ENCODE results near the gene NEGR1.

NEGR1 gene

GRCh38 chr1:71532343-71532742 is 750.0 kb downstream of the NEGR1 start:
- DNase-seq, result no peak

GRCh38 chr1:71526824-71527223 is 755.5 kb downstream of the NEGR1 start:
- no peak for DNase-seq

GRCh38 chr1:71522721-71523120 is 759.6 kb downstream of the NEGR1 start:
- no peak for DNase-seq

- no peak for DNase-seq
These were observed 760.6 kb downstream of the NEGR1 start for GRCh38 chr1:71521655-71522264.

DNA sequence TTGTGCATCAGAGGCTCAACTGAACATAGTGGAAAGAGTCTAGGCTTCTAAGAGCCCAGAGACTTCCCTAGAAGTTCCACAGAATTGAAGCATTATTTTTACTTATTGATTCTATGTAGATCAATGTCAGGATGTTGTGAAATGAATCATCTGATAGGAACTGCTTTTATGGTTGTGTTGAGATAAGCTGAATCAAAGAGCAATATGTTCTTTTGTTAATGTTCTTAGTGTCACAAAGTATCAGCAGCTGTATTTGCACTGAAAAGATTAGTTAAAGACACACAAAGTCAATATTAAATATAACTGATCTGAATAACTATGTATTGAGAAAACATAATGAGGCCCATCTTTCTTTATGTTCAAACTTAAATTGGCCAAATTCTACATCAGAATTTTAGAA is 770.8 kb downstream of the NEGR1 start:
- DNase-seq, result no peak

DNA sequence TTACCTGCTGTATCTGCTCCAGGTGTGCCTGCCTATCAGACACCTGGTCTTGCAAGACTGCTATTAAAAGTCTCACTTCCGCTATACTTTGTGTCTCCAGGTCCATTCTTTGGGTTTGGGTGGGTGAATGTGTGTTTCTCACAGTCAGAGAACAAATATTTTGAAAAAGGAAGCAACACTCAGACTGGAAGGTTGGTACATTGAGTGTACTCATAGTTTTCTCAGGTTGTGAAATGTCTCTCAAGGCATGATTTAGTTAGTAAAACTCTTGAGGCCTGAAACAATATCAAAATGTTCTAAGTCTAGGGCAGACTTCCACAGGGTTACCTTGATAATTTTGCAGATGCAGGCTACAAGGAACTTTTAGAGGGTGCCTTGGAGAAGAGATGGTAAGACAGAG is 771.6 kb downstream of the NEGR1 start:
- DNase-seq, result no peak

DNA sequence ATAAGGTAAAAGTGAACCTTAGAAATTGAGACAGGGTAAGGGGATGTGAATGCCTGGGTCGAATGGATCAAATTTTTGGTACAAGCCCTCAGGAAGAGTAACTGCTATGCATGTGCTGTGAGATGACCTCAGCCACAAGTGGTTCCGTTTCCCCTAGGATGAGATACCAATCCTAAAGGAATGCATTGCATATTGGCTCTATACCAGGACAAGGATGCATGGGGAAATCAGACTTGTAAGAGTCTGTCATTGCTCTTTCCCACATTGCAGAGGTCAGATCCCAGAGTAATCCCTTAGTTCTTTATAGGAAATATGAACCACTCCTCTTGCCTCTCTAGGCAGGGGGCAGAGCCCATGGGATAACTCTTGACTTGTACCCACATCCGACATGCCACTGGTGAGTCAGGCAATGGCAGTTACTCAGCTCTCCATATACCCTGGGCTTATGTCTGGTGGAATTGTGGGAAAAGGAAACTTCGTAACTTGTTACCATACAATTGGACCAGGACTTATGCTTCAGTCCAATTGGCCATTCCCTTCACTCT is 773.2 kb downstream of the NEGR1 start:
- no peak for DNase-seq

GRCh38 chr1:71502006-71502405 is 780.3 kb downstream of the NEGR1 start:
- DNase-seq, result no peak

DNA sequence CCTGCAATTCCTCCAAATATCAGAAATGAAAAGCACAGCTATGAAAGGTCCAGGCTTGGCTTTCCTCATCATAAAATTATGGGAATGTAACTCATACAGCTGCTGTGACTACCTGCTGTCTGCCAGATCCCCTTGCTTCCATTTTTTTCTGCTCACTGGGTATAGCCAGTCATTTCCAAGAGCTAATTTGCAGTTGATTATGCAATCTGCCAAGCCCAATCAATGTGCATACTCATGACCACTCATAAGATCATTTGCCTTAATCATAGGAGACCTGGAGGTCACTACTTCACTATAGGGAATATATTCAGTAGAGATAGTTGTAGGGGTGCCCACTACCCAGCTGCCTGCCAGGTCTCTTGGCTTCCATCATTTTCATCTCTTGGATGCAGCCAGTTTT is 783.8 kb downstream of the NEGR1 start:
- no peak for DNase-seq

GRCh38 chr1:71494163-71494562 is 788.2 kb downstream of the NEGR1 start:
- no peak for DNase-seq

- no peak for DNase-seq
These were observed 789.9 kb downstream of the NEGR1 start for GRCh38 chr1:71492298-71493041.

DNA sequence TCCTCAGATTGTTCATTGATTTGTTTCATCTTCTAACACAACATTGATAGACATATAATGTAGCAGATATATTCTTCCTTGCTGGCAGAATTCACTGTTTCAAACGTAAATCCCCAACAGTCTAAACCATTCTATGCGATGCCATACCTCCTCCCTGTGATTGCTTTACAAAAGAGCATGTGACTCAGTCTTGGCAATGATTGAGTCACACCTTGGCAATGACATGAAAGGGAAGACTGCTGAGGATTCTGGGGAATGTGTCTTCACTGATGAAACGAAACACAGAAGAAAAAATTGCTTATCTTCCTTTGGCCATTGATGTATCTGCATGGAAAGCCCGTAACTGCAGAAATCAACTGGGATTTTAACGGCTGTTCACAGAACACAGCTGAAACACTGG is 791.9 kb downstream of the NEGR1 start:
- DNase-seq, result no peak

DNA sequence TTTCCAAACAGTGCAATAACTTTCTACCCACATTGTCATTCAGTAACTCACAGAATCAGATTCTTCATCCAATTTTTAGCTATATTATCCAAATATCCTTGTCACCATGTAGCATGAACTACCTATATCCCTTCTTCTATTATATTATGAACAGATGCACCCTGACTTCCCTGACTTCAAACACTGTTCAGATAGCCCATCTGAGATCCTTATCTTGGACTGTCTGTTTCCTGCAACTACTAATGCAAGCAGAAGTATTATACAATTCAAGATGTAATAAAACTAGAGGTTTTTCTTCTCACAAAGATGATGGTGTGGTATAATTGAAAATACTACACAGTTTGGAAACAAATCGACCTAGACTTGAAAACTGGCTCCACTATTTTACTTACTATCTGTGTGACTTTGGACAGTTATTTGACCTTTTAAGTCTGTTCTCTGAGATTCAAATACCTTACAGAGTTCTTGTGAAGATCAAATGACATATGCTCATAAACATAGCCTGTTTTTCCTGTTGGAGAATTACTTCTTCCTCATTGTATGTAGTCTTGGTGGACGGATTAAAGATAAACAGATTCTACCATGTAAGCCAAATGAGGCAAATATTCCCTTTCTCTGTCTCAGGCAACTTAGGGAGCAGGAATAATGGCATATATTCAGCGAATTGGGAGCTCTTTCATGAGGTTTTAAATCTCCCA is 793.6 kb downstream of the NEGR1 start:
- DNase-seq, result no peak

DNA sequence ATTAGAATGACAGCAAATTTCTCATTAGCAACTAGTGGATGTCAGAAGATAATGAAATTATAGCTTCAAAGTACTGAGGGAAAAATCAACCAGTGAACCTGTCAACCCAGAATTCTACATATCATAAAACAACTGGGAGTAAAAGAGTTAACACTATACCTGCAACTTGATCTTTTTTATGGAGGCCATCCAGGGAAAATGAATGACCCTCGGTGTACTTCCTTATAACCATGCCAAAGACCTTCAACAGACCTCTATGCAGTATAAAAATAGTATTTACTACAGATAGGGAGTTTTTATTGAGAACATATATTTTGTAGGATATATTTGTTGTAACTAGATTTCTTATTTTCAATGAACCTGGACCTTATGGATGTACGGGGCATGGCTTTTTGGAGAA is 809.0 kb downstream of the NEGR1 start:
- no peak for DNase-seq

GRCh38 chr1:71465093-71465492 is 817.2 kb downstream of the NEGR1 start:
- no peak for DNase-seq

DNA sequence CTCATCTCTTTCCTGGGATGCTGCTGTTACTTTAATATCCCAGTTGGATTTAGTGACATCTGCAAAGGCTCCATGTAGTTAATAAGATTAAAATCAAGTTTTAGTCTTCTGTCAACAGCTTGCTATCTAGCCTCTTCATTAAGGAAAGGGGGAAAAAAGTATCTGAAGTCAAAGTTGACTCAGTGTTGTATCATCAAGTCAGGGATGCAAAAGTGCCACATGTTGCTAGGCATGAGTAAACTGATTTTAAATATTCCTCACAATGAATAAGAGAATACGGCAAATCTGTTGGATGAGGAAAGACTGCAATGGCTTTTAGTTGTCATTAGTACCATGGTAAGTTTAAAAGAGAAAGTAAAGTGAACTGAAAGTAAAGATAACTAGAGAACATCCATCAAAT is 818.3 kb downstream of the NEGR1 start:
- DNase-seq, result no peak

DNA sequence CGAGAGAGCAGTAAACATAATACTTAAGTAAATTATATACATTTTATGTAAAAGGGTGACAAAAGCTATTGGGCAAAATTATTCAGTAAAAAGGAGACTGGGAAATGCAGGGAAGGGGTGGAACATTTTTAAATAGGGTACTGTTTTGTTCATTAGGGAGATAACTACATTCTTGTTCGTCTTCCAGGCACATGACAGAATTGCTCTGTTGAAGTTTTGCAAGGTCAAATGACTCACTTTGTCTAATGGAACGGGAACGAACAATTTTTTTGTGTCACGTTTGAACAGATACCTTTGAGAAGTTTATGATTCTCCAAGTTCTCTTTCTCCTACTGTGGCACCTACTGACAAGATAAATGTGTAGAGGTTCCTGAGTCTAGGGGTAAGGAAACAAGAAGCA is 819.2 kb downstream of the NEGR1 start:
- no peak for DNase-seq

GRCh38 chr1:71462247-71462646 is 820.1 kb downstream of the NEGR1 start:
- no peak for DNase-seq

GRCh38 chr1:71461416-71461815 is 820.9 kb downstream of the NEGR1 start:
- DNase-seq, result no peak

GRCh38 chr1:71448444-71448843 is 833.9 kb downstream of the NEGR1 start:
- no peak for DNase-seq

GRCh38 chr1:71438626-71439025 is 843.7 kb downstream of the NEGR1 start:
- DNase-seq, result no peak

DNA sequence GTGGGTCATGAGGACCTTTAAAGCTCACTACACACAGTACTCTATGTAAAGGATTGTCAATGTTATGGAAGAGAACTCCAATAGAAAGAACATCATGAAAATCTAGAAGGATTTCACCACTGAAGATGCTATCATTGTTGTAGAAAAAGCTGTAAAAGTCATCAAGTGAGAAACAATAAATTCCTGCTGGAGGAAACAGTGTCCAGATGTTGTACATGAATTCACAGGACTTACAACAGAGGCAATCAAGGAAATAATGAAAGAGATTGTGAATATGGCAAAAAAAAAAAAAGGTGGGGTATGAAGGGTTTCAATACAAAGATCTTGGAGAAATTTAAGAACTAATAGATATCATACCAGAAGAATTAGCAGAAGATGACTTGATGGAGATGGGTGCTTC is 846.4 kb downstream of the NEGR1 start:
- DNase-seq, result no peak

DNA sequence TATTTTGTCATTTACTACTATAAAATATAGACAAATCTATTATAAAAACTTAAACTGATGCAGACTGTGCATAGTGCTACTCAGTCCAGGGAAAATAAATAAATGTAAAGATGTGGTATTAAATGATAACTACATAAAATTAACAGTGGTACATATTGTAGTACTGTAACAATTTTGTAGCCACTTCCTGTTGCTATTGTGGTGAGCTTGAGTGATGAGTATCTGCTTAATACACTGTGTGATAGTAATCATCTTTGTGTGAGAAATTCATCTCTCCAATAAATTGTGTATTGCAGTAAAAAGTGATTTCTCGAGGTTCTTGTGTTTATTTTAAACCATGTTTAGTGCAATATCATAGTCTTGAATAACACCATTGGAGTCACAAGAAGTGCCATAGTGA is 848.1 kb downstream of the NEGR1 start:
- no peak for DNase-seq

DNA sequence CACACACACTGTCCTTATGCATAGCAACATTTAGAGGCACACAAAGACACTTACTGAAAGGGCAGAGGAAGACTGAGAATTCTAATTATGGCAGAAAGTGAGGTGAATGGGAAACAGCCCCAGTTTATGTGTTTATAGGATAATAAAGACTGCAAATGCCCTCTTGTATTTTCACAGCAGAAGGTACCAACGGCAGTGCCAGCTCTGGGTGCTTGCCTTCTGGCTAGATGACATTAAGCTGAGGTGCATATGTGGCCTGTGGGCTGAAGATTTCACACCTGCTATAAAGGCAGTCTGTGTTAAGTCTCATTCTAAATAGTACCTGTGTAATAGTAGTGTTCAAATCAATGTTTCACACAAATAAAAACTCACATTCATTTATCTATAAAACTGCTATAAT is 854.3 kb downstream of the NEGR1 start:
- no peak for DNase-seq
